Esophagus (tissue), 2 donors: ENCODE data around the gene NEK2. TPM values are rescaled to one million over a fixed set of nuclear protein-coding genes. Genes with fewer than 3 reads are reported as not detected.
"Not testable (repeated sequence)": the region's sequence is repeated elsewhere in the genome, so short reads cannot be mapped to it uniquely, and the experiment has no call there.

Source experiments
- H3K27ac ChIP-seq, 2 donors: one replicate each; pipeline ENCODE4 v1.5.1; 2013; ENCODE audit warnings: low read depth in 2 of 2, mild to moderate bottlenecking in 2 of 2, inconsistent platforms in 1 of 2, low read length in 1 of 2, moderate library complexity in 1 of 2
- H3K27me3 ChIP-seq, 2 donors: one replicate each; pipeline ENCODE4 v1.6.1; 2013; ENCODE audit warnings: low read length in 2 of 2, control low read depth in 1 of 2, mild to moderate bottlenecking in 1 of 2; ENCODE audit not compliant: insufficient read depth in 2 of 2, control insufficient read depth in 1 of 2
- H3K36me3 ChIP-seq, 2 donors: one replicate each; pipeline ENCODE4 v1.6.1; 2013; ENCODE audit warnings: low read length in 1 of 2; ENCODE audit not compliant: control insufficient read depth in 2 of 2, insufficient read depth in 2 of 2
- H3K4me1 ChIP-seq, 2 donors: one replicate each; pipeline ENCODE4 v1.6.1; 2013; ENCODE audit warnings: low read length in 1 of 2; ENCODE audit not compliant: control insufficient read depth in 2 of 2, insufficient read depth in 2 of 2
- H3K4me3 ChIP-seq, 2 donors: one replicate each; pipeline ENCODE4 v1.5.1; 2013; ENCODE audit warnings: low read length in 2 of 2, mild to moderate bottlenecking in 2 of 2, low read depth in 1 of 2, moderate library complexity in 1 of 2
- H3K9me3 ChIP-seq, 2 donors: one replicate each; pipeline ENCODE4 v1.6.1; 2013; ENCODE audit warnings: mild to moderate bottlenecking in 2 of 2, low read depth in 1 of 2, low read length in 1 of 2, moderate library complexity in 1 of 2; ENCODE audit not compliant: control insufficient read depth in 2 of 2, insufficient read depth in 1 of 2
- WGBS, 2 donors: extraction: QIAGEN DNeasy Blood & Tissue Kit; methylation state at CpG; one replicate each; pipeline ENCODE4 v1.1.7; 2013; 5-methylcytosine and 5-hydroxymethylcytosine counted together
- polyA plus RNA-seq, 2 donors: library from polyadenylated mRNA; stranded (reverse); fragments of 200-250 nt; gene quantifications; one replicate each; pipeline ENCODE4 v1.2.3, GENCODE V29; 2013
- donor health status: healthy with polysubstance abuse.
- donor health status: Bipolar disorder and iron deficiency.

Gene NEK2
- polyA plus RNA-seq, 2 donors, result 4.7 to 6.7 TPM

GRCh38 chr1:211697356-211697755 lies 21.9 kb upstream of the NEK2 start:
- no peaks in the 10 kb centered on the region for H3K36me3 ChIP-seq
- 80 to 83% methylated on average over 1 of the region's 1 CpG for WGBS, 2 donors

GRCh38 chr1:211695135-211695816 lies 19.9 kb upstream of the NEK2 start:
- WGBS, 2 donors, result 68 to 69% methylated on average over 10 of the region's 10 CpGs
- no peaks in the 10 kb centered on the region for H3K9me3 ChIP-seq
- no peaks in the 10 kb centered on the region for H3K36me3 ChIP-seq
- no peaks in the 10 kb centered on the region for H3K4me1 ChIP-seq
- H3K4me3 ChIP-seq, result no peak overlapping the region
- H3K27ac ChIP-seq, result no peak overlapping the region
- H3K27me3 ChIP-seq, result no peaks in the 10 kb centered on the region

More at GRCh38 chr1:211697356-211697755, 21.9 kb upstream of the NEK2 start:
- no peak overlapping the region for H3K4me3 ChIP-seq
- H3K27ac ChIP-seq, result no peak overlapping the region
- no peaks in the 10 kb centered on the region for H3K27me3 ChIP-seq
- no peaks in the 10 kb centered on the region for H3K4me1 ChIP-seq
- H3K9me3 ChIP-seq, result no peaks in the 10 kb centered on the region

DNA sequence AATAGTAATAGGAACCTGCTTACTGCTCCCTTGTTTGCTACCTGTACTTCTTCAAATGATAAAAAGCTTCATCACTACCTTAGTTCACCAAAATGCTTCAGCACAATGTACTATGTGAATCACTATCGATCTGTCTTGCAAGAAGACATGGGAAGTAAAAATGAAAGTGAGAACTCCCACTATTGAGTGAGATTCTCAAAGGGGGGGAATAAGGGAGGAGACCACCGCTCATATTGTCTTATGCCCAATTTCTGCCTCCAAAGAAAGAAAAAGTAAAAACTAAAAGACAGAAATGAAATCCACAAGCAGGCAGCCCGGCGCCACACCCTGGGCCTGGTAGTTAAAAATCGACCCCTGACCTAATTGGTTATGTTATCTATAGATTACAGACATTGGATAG lies 18.5 kb upstream of the NEK2 start:
- not testable (repeated sequence) for H3K36me3 ChIP-seq, H3K27me3 ChIP-seq, H3K4me3 ChIP-seq, H3K9me3 ChIP-seq, H3K4me1 ChIP-seq, H3K27ac ChIP-seq
- 87 to 92% methylated on average over 5 of the region's 5 CpGs for WGBS, 2 donors

GRCh38 chr1:211688421-211688820 lies 13.0 kb upstream of the NEK2 start:
- no peak overlapping the region for H3K27ac ChIP-seq
- no peaks in the 10 kb centered on the region for H3K27me3 ChIP-seq
- no peaks in the 10 kb centered on the region for H3K4me1 ChIP-seq
- no peaks in the 10 kb centered on the region for H3K9me3 ChIP-seq
- WGBS, 2 donors, result 82 to 96% methylated on average over 2 of the region's 2 CpGs
- H3K4me3 ChIP-seq, result no peak overlapping the region
- no peaks in the 10 kb centered on the region for H3K36me3 ChIP-seq

DNA sequence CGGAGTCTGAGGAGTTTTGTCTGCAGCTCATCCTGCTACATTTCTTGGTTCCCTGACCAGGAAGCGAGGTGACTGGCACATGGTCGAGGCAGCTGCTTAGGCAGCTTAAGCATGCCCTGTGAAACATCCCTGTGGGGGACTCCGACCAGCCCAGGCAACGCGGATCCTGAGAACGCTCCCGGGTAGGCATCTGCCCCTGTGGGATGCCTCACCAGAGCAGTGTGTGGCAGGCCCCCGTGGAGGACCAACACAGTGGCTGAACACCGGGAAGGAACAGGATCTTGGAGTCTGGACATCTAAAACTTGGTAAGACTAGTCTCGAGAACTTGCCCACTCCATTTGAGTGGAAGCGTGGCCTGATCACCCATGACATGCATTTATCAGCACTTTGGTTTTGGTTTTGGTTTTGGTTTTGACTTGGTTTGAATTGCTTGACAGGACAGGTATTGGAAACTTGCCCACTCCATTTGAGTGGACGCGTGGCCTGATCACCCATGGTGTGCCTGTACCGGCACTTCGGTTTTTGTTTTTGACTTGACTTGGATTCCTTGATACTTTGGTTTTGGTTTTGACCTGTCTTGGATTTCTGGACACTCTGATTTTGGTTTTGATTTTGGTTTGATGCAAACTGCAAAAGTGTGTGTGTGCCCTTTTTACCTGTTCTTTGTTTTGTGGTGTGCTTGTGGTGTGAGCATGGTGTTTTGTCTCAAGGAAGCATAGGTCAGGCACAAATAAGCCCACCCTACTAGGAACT lies 12.2 kb upstream of the NEK2 start:
- no peak overlapping the region for H3K4me3 ChIP-seq
- no peaks in the 10 kb centered on the region for H3K27me3 ChIP-seq
- no peaks in the 10 kb centered on the region for H3K9me3 ChIP-seq
- no peaks in the 10 kb centered on the region for H3K4me1 ChIP-seq
- WGBS, 2 donors, result 88 to 91% methylated on average over 16 of the region's 16 CpGs
- H3K36me3 ChIP-seq, result no peaks in the 10 kb centered on the region
- H3K27ac ChIP-seq, result no peak overlapping the region

GRCh38 chr1:211685823-211686222 lies 10.4 kb upstream of the NEK2 start:
- no peaks in the 10 kb centered on the region for H3K4me1 ChIP-seq
- 88 to 90% methylated on average over 7 of the region's 7 CpGs for WGBS, 2 donors
- no peaks in the 10 kb centered on the region for H3K36me3 ChIP-seq
- no peaks in the 10 kb centered on the region for H3K27me3 ChIP-seq
- H3K4me3 ChIP-seq, result no peak overlapping the region
- H3K9me3 ChIP-seq, result no peaks in the 10 kb centered on the region
- H3K27ac ChIP-seq, result no peak overlapping the region

DNA sequence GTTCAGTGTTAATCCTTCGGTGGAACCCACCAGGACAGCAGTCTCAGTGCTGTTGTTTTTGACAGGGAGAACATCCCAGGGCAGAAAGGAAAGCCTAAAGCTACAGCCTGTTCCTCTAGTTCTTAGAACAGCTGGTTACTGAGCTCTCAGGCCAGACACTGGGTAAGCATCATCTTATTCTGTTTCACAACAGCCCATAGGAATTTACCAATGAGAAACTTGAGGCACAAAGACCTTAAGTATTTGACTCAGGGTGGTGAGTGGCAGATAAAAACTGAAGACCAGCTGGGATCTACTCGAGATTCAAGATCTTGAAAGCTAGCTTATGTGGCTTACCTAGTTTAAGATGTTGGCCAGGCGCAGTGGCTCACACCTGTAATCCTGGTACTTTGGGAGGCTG lies 9.4 kb upstream of the NEK2 start:
- Histone ChIP-seq H3K27ac (no peak overlapping the region), H3K36me3 (no peaks in the 10 kb centered on the region), H3K4me1 (no peaks in the 10 kb centered on the region), H3K9me3 (no peaks in the 10 kb centered on the region), H3K4me3 (no peak overlapping the region), H3K27me3 (no peaks in the 10 kb centered on the region)
- WGBS, 2 donors, result 85 to 87% methylated on average over 3 of the region's 3 CpGs

GRCh38 chr1:211684331-211684730 lies 8.9 kb upstream of the NEK2 start:
- Histone ChIP-seq H3K27ac (no peak overlapping the region), H3K4me3 (no peak overlapping the region), H3K36me3 (no peaks in the 10 kb centered on the region), H3K27me3 (no peaks in the 10 kb centered on the region), H3K9me3 (no peaks in the 10 kb centered on the region), H3K4me1 (no peaks in the 10 kb centered on the region)
- WGBS, 2 donors, result 72 to 80% methylated on average over 3 of the region's 3 CpGs

- H3K27ac ChIP-seq, result no peak overlapping the region
- H3K27me3 ChIP-seq, result no peaks in the 10 kb centered on the region
- no peaks in the 10 kb centered on the region for H3K36me3 ChIP-seq
- no peak overlapping the region for H3K4me3 ChIP-seq
- no peaks in the 10 kb centered on the region for H3K4me1 ChIP-seq
- no peaks in the 10 kb centered on the region for H3K9me3 ChIP-seq
- 81 to 86% methylated on average over 8 of the region's 8 CpGs for WGBS, 2 donors
Measured at GRCh38 chr1:211683396-211684297, 8.2 kb upstream of the NEK2 start.
